ENCODE measurements around the gene GRID1.
"Not testable (repeated sequence)": the region's sequence is repeated elsewhere in the genome, so short reads cannot be mapped to it uniquely, and the experiment has no call there.

Gene GRID1

GRCh38 chr10:86034710-86035109 lies 331.9 kb downstream of the GRID1 start:
- Histone ChIP-seq H3K27me3 (ENCODE audit: insufficient read depth, low read length) (no peaks in the 10 kb centered on the region), H3K36me3 (ENCODE audit: insufficient read depth, low read depth, low read length) (no peaks in the 10 kb centered on the region), H3K27ac (ENCODE audit: low read length) (no peak overlapping the region), H3K9ac (ENCODE audit: low read depth, low read length) (no peak overlapping the region), H3K4me1 (ENCODE audit: insufficient read depth, low read length) (no peaks in the 10 kb centered on the region), H3K4me3 (ENCODE audit: low read length) (no peak overlapping the region), H3K9me3 (ENCODE audit: insufficient read depth, low read depth, low read length) (peaks cover 23% of the 10 kb centered on the region)

DNA sequence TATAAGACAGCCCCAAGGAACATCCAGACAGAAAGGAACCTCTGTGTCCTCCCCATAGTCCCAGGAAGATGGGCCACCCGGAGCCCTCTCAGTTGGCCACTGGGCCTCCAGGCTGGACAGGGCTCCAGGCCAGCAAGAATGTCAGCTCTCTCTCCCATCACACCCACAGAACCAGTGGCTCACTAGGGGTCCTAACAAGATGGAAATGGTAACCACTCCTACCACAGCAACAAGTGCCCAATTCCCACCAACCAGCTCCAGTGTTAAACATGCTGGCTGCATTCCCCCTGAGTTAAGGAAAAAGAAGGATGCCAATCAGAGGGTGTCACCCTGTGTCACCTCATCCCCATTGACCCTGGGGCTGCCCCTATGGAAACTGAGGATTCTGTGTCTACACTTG lies 333.0 kb downstream of the GRID1 start:
- H3K4me1 ChIP-seq (ENCODE audit: insufficient read depth, low read length), result no peaks in the 10 kb centered on the region
- H3K9me3 ChIP-seq (ENCODE audit: insufficient read depth, low read depth, low read length), result peaks cover 33% of the 10 kb centered on the region
- H3K4me3 ChIP-seq (ENCODE audit: low read length), result no peak overlapping the region
- no peaks in the 10 kb centered on the region for H3K36me3 ChIP-seq (ENCODE audit: insufficient read depth, low read depth, low read length)
- no peak overlapping the region for H3K9ac ChIP-seq (ENCODE audit: low read depth, low read length)
- no peaks in the 10 kb centered on the region for H3K27me3 ChIP-seq (ENCODE audit: insufficient read depth, low read length)
- no peak overlapping the region for H3K27ac ChIP-seq (ENCODE audit: low read length)

DNA sequence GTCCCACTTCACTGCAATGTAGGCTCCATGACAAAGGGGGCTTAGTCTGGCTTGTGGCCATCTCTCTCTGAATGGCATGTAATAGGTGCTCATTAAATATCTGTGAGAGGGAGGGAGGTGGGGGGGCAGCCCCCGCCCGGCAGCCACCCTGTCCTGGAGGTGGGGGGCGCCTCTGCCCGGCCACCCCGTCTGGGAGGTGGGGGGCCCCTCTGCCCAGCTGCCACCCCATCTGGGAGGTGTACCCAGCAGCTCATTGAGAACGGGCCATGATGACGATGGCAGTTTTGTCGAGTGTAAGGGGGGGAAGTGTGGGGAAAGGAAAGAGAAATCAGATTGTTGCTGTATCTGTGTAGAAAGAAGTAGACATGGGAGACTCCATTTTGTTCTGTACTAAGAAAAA lies 334.5 kb downstream of the GRID1 start:
- H3K9me3 ChIP-seq (ENCODE audit: insufficient read depth, low read depth, low read length), result peaks cover 33% of the 10 kb centered on the region
- H3K9ac ChIP-seq (ENCODE audit: low read depth, low read length); H3K27ac ChIP-seq (ENCODE audit: low read length); H3K27me3 ChIP-seq (ENCODE audit: insufficient read depth, low read length); H3K36me3 ChIP-seq (ENCODE audit: insufficient read depth, low read depth, low read length); H3K4me1 ChIP-seq (ENCODE audit: insufficient read depth, low read length); H3K4me3 ChIP-seq (ENCODE audit: low read length): not testable (repeated sequence)

DNA sequence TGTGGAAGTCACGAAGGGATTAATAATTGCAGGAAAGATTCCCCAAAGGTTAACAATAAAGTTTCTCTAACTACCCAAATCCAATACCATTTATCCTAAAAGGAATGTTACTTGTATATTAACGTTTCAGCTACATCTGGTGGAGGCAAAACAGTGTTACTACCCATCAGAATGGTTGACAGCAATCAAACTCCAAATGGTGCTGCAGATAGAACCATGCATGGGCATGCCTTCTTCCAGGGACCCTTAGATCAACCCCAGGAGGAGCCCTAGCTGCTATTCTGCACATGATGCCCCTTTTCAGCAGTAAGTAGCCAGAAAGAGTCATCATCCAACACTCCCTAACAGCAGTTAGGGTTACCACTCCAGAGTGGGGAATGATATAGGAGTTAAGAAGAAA lies 336.3 kb downstream of the GRID1 start:
- no peak overlapping the region for H3K9ac ChIP-seq (ENCODE audit: low read depth, low read length)
- H3K27ac ChIP-seq (ENCODE audit: low read length), result no peak overlapping the region
- H3K4me1 ChIP-seq (ENCODE audit: insufficient read depth, low read length), result no peaks in the 10 kb centered on the region
- H3K9me3 ChIP-seq (ENCODE audit: insufficient read depth, low read depth, low read length), result peaks cover 33% of the 10 kb centered on the region
- no peaks in the 10 kb centered on the region for H3K27me3 ChIP-seq (ENCODE audit: insufficient read depth, low read length)
- H3K4me3 ChIP-seq (ENCODE audit: low read length), result no peak overlapping the region
- H3K36me3 ChIP-seq (ENCODE audit: insufficient read depth, low read depth, low read length), result no peaks in the 10 kb centered on the region

DNA sequence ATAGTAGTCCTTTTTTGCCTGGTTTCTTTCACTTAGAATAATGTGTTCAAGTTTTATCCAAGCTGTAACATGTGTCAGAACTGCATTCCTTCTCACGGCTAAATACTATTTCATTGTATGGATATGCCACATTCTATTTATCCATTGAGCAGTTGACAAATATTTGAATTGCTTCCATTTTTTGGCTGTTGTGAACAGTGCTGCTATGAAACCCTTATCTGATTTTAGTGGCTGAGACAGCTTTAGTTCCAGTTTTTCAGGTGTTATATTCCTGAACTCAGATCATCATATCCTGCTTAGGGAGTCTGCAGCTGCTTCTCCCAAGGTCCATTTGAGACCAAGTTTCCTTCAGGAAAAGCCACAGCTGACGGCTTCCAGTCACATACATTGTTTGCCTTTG lies 339.2 kb downstream of the GRID1 start:
- H3K9me3 ChIP-seq (ENCODE audit: insufficient read depth, low read depth, low read length), result peaks cover 33% of the 10 kb centered on the region
- H3K9ac ChIP-seq (ENCODE audit: low read depth, low read length), result no peak overlapping the region
- no peaks in the 10 kb centered on the region for H3K4me1 ChIP-seq (ENCODE audit: insufficient read depth, low read length)
- no peaks in the 10 kb centered on the region for H3K36me3 ChIP-seq (ENCODE audit: insufficient read depth, low read depth, low read length)
- H3K27me3 ChIP-seq (ENCODE audit: insufficient read depth, low read length), result no peaks in the 10 kb centered on the region
- no peak overlapping the region for H3K4me3 ChIP-seq (ENCODE audit: low read length)
- no peak overlapping the region for H3K27ac ChIP-seq (ENCODE audit: low read length)

GRCh38 chr10:86025509-86025908 lies 341.1 kb downstream of the GRID1 start:
- Histone ChIP-seq H3K4me1 (ENCODE audit: insufficient read depth, low read length) (no peaks in the 10 kb centered on the region), H3K27ac (ENCODE audit: low read length) (no peak overlapping the region), H3K36me3 (ENCODE audit: insufficient read depth, low read depth, low read length) (no peaks in the 10 kb centered on the region), H3K27me3 (ENCODE audit: insufficient read depth, low read length) (no peaks in the 10 kb centered on the region), H3K9me3 (ENCODE audit: insufficient read depth, low read depth, low read length) (peaks cover 18% of the 10 kb centered on the region), H3K9ac (ENCODE audit: low read depth, low read length) (no peak overlapping the region), H3K4me3 (ENCODE audit: low read length) (no peak overlapping the region)

DNA sequence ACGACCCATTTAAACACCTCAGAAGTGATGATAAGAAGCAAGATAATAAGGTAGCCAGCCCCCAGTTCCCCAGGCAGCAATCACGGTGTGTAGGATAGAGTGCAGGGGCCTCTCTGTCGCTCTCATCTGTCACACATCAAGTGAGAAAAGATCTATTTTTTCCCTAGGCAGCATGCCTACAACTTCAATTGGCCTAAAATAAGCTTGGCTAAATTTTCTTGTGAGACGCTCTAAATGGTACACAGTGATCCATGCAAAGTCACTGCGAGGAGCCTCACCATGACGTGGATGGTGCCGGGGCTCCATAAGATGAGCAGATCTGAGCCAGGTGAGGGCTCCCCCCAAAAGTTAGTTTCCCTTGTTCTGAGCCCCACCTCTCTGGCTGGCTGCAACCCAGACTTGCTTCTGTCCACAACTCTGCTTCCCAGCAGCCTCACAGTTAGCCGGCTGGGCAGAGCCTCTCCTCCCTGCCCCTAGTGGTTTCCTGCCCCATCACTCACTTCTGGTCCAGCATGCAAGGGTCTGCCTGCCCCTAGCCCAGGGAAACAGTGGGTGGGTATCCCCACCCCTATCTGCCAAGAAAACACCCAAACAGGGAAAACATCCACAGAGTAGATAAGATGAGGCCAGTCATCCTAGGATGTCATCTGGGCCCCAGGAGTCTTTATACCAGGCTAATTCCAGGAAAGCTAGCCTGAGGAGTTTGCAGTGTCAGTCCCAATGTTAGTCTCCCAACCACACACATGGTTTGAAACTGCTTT lies 342.1 kb downstream of the GRID1 start:
- no peaks in the 10 kb centered on the region for H3K36me3 ChIP-seq (ENCODE audit: insufficient read depth, low read depth, low read length)
- no peak overlapping the region for H3K9ac ChIP-seq (ENCODE audit: low read depth, low read length)
- H3K4me1 ChIP-seq (ENCODE audit: insufficient read depth, low read length), result no peaks in the 10 kb centered on the region
- H3K9me3 ChIP-seq (ENCODE audit: insufficient read depth, low read depth, low read length), result peaks cover 7% of the 10 kb centered on the region
- H3K27ac ChIP-seq (ENCODE audit: low read length), result no peak overlapping the region
- H3K4me3 ChIP-seq (ENCODE audit: low read length), result no peak overlapping the region
- no peaks in the 10 kb centered on the region for H3K27me3 ChIP-seq (ENCODE audit: insufficient read depth, low read length)

DNA sequence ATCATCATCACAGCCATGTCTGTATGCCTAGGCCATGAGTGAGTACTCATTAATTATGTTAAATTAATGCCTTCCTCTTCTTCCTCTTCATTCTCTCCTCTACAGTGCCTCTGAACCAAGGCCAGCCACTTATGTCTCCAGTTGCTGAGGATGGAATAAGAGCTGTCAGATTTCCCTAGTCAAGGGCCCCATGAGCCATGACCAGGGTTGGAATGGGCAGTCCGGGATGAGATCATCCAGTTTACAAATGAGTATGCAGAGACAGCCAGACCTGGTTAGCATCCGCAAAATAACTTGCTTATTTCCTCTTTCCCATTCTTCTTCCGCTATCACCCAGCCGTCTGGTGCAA lies 342.7 kb downstream of the GRID1 start:
- Histone ChIP-seq H3K9ac (ENCODE audit: low read depth, low read length) (no peak overlapping the region), H3K36me3 (ENCODE audit: insufficient read depth, low read depth, low read length) (no peaks in the 10 kb centered on the region), H3K4me1 (ENCODE audit: insufficient read depth, low read length) (no peaks in the 10 kb centered on the region), H3K9me3 (ENCODE audit: insufficient read depth, low read depth, low read length) (peaks cover 2% of the 10 kb centered on the region), H3K4me3 (ENCODE audit: low read length) (no peak overlapping the region), H3K27me3 (ENCODE audit: insufficient read depth, low read length) (no peaks in the 10 kb centered on the region), H3K27ac (ENCODE audit: low read length) (no peak overlapping the region)

DNA sequence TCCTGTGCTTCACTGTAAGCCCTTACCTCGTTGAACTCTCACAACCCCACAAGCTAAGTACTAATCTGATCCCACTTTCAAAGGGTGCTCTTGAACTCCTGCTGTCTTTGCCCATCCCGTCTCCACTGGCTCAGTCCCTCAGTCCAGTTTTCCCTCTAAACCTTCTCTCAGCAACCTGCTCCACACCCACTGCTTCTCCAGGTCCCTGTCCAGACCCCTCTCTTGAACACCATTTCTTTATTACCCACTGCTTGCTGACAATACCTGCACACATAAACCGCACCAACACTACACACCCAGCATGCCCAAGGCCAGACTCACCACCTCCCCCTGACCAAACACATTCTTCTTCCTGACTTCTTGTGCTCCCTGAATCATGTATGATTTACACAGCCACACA lies 343.3 kb downstream of the GRID1 start:
- H3K9ac ChIP-seq (ENCODE audit: low read depth, low read length), result no peak overlapping the region
- no peak overlapping the region for H3K27ac ChIP-seq (ENCODE audit: low read length)
- H3K4me1 ChIP-seq (ENCODE audit: insufficient read depth, low read length), result no peaks in the 10 kb centered on the region
- no peaks in the 10 kb centered on the region for H3K36me3 ChIP-seq (ENCODE audit: insufficient read depth, low read depth, low read length)
- H3K9me3 ChIP-seq (ENCODE audit: insufficient read depth, low read depth, low read length), result no peaks in the 10 kb centered on the region; the same call in 1 of the 2 replicates
- H3K4me3 ChIP-seq (ENCODE audit: low read length), result no peak overlapping the region
- no peaks in the 10 kb centered on the region for H3K27me3 ChIP-seq (ENCODE audit: insufficient read depth, low read length)

DNA sequence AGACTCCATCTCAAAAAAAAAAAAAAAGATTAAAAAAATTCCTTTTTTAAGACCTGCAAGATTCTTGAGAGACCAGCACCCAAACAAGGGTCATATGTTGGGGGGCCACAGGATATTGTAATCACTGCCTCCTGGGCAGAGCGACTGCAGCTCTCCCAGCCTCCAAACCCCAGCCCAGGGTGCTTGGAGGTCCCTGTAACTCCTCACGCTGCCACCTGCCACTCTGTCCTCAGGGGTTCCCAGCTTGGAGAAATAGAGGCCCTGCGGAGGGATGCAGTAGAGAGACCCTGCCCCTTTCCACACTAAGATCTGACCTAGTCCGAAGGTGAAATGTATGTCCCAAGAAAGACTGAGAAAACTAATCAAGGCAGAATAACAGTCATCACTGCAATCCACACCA lies 343.7 kb downstream of the GRID1 start:
- no peaks in the 10 kb centered on the region; the same call in 1 of the 2 replicates for H3K9me3 ChIP-seq (ENCODE audit: insufficient read depth, low read depth, low read length)
- H3K4me3 ChIP-seq (ENCODE audit: low read length), result no peak overlapping the region
- no peak overlapping the region for H3K27ac ChIP-seq (ENCODE audit: low read length)
- H3K4me1 ChIP-seq (ENCODE audit: insufficient read depth, low read length), result no peaks in the 10 kb centered on the region
- H3K27me3 ChIP-seq (ENCODE audit: insufficient read depth, low read length), result no peaks in the 10 kb centered on the region
- H3K36me3 ChIP-seq (ENCODE audit: insufficient read depth, low read depth, low read length), result no peaks in the 10 kb centered on the region
- no peak overlapping the region for H3K9ac ChIP-seq (ENCODE audit: low read depth, low read length)

- no peaks in the 10 kb centered on the region for H3K4me1 ChIP-seq (ENCODE audit: insufficient read depth, low read length)
- no peaks in the 10 kb centered on the region for H3K27me3 ChIP-seq (ENCODE audit: insufficient read depth, low read length)
- H3K4me3 ChIP-seq (ENCODE audit: low read length), result no peak overlapping the region
- H3K9me3 ChIP-seq (ENCODE audit: insufficient read depth, low read depth, low read length), result no peaks in the 10 kb centered on the region
- H3K27ac ChIP-seq (ENCODE audit: low read length), result no peak overlapping the region
- no peak overlapping the region for H3K9ac ChIP-seq (ENCODE audit: low read depth, low read length)
- no peaks in the 10 kb centered on the region for H3K36me3 ChIP-seq (ENCODE audit: insufficient read depth, low read depth, low read length)
Measured at GRCh38 chr10:86020134-86020533, 346.5 kb downstream of the GRID1 start.

GRCh38 chr10:86019141-86019540 lies 347.5 kb downstream of the GRID1 start:
- H3K9me3 ChIP-seq (ENCODE audit: insufficient read depth, low read depth, low read length), result no peaks in the 10 kb centered on the region
- no peaks in the 10 kb centered on the region for H3K27me3 ChIP-seq (ENCODE audit: insufficient read depth, low read length)
- no peaks in the 10 kb centered on the region for H3K36me3 ChIP-seq (ENCODE audit: insufficient read depth, low read depth, low read length)
- no peak overlapping the region for H3K4me3 ChIP-seq (ENCODE audit: low read length)
- H3K27ac ChIP-seq (ENCODE audit: low read length), result no peak overlapping the region
- H3K9ac ChIP-seq (ENCODE audit: low read depth, low read length), result no peak overlapping the region
- H3K4me1 ChIP-seq (ENCODE audit: insufficient read depth, low read length), result no peaks in the 10 kb centered on the region

Data from iPS-20b (cell line).